Globus pallidus (tissue), 1 donor: ENCODE results near the gene APOL2.
"Not testable (repeated sequence)": the region's sequence is repeated elsewhere in the genome, so short reads cannot be mapped to it uniquely, and the experiment has no call there.

Source experiments
- DNase-seq: peaks from one replicate; pipeline ENCODE4 v3.0.0-alpha.2; 2015; ENCODE audit warnings: low spot score

APOL2 gene

DNA sequence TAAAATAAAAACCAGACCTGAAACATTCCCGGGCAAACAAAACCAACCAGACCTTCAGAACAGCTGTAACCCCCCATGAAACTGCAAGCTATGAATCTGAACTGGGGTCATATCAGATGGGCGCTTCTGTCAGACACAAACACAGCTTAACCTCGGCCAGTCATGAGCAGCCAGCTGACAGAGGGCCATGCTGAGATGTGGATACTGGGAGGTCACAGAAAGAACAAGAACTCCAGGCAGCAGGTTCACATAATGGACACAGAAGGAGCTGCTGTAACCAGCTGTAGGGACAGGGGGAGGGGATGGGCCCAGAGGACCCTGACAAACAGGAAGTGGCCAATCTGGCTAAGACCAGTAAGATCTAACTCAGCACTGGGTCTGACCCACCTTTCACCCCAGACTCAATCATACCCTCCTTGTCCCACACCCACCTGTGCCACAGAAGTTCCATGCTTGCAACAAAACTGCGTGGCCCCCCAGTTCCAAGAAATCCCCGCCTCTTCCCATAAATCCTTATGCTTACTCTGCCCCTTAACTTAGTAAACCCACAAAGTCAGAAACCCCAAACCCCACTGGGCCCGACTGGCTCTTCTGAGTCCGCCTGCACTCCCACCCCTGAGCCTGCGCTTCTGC, 41.7 kb downstream of the APOL2 start:
- DNase-seq, result no peak

DNA sequence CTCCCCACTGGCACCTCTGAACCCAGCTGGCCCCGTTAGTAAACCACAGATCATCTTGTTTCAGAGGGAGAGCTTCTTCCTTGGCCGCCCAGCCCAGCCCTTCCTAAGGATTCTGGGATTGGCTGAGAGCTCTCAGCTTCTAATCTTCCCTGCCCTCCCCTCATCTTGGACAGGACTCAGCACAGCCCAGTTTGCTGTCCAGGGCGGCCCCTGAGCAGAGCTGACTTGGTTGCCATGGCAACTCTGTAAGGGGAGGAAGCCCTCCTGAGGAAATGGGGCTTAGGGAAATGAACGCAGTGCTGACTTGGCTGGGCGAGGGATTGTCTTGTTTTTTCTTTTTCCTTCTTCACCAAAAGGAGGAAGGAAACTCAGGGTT, 42.3 kb downstream of the APOL2 start:
- DNase-seq, result peak; percentile 38

DNA sequence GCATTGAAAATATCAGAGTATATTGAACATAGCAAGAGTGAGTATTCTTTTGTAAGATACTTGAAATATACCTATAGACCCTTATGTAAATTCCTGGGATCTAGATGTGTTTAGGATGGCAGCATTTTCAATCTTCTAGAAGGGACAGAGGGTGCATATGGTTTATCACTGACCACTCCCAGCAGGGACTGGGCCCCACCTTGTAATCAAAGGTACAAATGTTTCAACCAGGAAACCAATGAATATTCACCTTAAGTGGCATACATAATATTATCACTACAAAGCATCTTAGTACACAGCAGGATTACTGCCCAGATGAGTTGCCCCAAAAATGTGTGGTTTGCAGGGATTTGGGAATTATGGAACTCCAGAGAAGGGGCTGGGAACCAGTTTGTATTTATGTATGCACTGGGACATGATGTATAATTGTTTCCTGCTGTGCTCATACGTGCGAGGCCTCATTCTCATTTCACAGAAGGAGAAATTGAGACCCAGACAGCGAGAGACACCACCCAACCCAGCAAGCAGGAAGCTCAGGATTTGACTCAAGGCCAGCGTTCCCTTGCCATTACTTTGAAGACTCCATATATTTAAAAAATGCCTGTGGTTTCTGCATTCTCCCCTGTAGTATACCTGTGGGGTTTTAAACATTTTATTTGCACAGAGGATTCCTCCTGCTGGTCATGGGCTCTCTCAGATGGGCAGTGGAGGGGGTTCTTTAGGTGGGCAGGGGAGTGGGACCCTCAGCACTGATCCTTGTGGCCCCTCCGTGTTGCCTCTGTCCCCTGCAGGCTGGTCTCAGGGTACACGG, 42.9 kb downstream of the APOL2 start:
- DNase-seq, result no peak

DNA sequence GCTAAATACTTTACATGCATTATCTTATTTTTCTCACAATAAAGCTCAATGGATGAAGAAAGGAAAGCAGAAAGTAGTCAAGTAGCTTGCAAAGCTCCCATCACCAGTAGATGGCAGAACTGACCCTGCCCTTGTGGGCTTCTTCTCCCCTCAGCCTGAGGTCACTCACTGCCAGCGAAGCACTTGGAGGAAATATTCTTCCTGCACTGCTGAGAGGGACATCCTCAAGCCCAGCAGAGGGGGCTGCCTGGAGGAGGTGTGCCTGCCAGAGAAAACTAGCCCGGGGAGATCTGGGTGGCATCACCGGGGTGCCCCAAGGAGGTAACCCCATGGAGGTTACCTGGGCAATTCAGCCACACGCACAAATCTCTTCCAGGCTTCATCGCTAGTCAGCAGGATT, 44.4 kb downstream of the APOL2 start:
- DNase-seq, result peak; percentile 69

DNA sequence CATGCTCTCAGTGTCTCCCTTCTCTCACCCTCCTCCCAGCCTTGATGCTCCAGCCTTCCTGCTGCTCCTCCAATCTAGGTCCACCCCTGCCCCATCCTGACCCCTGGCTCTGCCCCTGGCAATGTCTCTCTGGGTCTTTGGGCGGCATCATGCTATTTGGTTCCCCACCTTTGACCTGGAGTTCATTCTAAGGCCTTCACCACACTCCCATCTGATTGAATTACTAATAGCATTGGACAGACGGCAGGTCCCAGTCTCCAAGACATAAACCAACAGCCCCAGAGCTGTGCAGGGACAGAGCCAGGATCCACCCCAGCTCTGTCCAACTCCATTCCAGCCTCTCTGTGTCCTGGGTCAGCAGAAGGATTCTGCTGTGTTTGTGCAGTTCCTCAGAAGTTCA, 44.9 kb downstream of the APOL2 start:
- no peak for DNase-seq

DNA sequence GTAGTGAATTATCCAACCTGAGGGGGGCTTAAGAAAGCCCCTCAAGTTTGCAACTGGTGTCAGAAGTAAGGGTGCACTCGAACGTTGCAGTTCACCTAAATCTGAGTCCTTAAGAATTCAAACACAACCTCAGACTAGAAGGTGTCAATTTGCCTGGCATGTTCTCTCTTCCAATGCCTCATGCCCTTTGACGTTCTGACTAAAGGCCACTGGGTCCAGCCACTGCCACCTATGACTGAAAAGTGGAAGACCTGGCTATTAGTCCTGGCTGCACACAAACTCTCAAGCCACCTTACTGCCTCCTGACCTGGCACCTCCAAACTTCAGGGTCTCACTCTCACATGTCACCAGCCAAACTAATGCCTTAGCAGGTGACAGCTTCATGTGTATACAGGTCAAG, 45.8 kb downstream of the APOL2 start:
- DNase-seq, result no peak

DNA sequence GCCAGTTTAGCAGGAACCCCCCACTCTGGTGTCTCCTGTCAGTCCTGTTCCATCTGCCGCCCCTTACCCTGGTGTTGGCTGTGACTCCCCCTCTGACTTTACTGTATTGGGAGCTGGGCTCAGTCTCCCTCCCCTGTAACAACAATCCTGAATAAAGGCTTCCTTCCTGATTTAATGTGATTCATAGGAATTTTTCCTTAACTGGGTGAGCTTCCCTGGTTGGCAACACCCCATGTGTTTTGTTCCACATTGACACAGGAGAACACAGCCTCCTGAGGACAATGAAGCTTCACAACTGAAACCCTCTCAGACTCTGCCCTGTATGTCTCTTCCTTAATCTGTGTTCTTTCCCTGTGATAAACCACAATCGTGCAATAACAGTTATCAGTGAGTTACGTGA, 46.2 kb downstream of the APOL2 start:
- DNase-seq, result no peak

GRCh38 chr22:36192542-36192941, 46.8 kb downstream of the APOL2 start:
- DNase-seq, result no peak

- DNase-seq, result peak; percentile 96
Observed at GRCh38 chr22:36191106-36191836, 48.1 kb downstream of the APOL2 start.

DNA sequence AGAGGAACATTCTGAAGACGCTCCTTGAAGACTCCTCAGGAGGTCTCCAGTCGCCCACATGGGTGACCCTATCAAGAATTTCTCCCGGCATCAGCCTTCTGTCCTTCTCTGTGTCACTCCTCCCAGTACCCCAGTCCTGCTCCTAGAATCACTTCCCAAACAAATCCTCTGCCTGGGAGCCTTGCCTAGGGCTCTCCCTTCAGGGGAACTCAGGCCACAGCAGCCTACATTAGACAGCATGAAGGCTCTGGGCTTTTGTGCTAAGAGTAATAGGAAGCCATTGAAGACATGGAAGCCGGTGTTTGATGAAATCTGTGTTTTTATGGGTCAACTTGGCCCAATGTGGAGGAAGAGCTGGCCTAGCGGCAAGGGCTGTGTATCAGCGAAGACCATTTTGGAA, 51.5 kb downstream of the APOL2 start:
- DNase-seq, result not testable (repeated sequence)

DNA sequence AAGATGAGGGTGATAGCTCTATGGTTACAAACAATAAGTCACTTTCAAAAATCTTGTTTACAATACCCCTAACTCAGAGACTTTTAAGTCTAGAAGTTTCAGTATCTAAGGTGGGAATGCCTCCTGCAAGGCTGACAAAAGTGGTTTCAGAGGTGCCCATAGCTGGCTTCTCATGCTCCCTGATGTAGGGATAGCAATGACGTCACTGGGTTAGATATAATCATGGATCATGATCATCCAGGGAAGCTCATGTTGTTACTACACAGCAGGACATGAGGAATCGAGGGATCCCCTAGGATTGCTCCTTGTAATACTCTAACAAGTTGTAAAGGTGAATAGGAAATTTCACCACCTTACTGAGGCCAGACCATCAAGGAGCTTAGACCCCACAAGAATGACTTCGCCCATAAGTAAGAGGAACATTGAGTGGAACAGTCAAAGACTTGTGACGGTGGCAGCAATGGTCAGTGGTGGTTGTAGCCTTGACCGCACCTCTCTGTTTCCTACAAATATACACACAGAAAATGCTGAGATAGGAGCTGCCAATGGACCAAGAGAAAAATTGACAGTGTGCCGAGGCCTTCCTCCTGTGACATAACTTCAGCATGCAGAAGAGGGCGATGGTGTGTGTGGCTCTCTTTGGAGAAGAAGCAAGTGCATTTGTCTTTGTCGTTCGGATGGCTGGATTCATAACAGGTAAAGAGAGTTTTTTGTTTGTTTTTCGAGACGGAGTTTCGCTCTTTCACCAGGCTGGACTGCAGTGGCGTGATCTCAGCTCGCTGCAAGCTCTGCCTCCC, 53.3 kb downstream of the APOL2 start:
- no peak for DNase-seq

DNA sequence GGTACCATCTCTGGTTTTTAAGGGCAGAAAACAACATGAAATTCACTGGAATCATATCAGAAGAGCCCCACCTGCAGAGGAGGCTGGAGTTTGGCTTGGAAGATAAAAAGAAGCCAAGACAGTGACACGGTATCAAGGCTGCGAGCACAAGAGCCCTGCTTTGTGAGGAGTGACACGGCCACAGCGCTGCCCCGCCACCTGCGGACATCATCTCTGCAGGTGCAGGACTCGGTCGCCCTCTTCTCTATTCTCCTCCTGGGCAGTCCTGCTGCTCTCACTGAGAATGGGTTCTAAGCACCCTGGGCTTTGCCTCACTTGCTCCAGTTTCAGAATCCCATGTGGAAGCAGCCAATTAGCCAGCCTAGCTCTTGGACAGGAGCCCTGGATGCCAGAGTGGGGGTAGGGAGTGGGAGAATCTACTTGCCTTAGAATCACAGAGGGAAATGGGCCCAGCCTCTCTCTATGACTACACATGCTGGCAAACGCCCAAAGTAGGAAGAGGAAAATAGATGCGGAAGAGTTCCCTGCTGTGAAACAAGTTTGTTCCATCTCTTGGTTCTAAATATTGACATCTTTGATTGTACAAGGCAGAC, 54.8 kb downstream of the APOL2 start:
- peak; percentile 37 for DNase-seq

GRCh38 chr22:36183446-36183845, 55.9 kb downstream of the APOL2 start:
- no peak for DNase-seq

- DNase-seq, result no peak
Observed at GRCh38 chr22:36182857-36183256, 56.5 kb downstream of the APOL2 start.

DNA sequence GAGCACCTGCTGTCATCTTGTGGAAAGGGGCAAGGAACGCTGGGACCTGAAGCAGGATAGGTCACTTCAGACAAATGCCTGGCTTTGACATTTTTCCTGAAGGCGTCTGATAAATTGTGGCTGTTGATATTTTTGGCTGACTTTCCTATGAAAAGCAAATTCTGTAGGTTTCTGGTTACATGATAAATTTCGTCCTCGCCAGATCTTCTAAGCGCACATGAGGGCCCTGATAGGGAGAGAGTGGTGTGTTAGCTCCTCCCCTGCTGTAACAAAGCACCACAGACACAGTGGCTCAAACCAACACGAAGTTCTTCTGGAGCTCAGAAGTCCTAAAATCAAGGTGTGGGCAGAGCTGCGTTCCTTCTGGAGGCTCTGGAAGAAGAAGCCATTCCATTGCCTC, 57.3 kb downstream of the APOL2 start:
- DNase-seq, result no peak

DNA sequence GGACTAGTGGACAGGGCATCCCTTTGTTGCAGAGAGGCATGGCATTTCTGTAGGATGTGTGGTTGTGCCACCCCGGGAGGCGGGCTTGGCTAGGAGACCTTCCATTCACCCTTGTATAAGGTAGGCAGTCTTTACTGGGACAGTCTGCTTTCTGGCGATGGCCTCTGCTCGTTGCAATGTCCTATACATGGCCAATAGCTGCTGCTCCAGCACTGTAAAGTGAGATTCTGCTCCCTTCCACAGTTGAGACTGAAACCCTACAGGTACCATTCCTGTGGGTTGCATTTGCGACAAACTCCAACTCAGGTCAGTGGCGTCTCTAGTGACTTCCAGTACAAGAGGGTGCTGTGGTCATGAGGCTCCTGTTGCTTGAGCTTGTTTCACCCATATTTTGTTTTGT, 58.4 kb downstream of the APOL2 start:
- DNase-seq, result no peak

DNA sequence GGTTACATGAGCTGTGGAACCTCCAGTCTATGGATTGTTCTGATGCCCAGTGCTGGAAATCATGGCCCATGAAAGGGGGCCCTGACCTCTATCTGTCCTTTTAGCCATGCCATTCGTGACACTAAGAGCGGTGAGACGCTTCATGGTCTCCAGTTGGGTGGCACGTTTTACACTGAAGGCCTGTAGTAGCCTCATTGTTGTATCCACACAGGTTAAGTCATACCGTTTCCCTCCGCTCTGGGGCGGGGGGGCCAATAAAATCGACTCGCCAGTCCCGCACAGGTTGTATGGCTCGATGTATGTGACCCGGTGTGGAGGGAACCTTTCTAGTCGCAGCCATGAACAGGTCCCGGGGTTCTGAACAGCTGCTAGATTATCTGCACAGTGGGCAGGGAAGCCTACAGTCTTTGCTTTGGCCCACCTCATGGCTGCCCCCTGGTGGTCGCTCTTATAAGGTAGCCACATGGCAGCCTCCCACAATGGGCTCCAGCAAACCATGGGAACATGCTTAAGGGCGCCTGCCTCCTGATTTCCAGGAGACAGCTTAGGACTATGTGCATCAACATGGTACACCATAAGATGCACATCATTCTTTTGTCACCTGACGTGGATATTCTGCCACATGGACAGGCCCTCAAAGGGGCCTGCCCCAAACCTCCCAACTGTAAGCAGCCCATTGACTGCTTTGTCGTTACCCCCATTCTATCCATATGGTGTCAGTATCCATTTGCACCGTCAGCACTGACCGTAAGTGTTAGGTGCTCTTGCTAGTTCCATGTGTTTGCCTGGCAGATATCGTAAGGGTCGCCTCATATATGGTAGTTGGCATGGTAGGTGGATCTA, 59.1 kb downstream of the APOL2 start:
- peak; percentile 58 for DNase-seq

- no peak for DNase-seq
Observed at GRCh38 chr22:36177160-36177559, 62.2 kb downstream of the APOL2 start.
